ENCODE results near the gene ABLIM3.

- TF ChIP-seq MAX (IDR thresholded peaks at IDR 0.05) (no peak), TEAD4 (IDR thresholded peaks at IDR 0.05) (no peak), TCF12 (IDR thresholded peaks at IDR 0.05; ENCODE audit: low read depth) (no peak), NFIC (IDR thresholded peaks at IDR 0.05) (no peak)
These were observed 79.5 kb downstream of the ABLIM3 start for GRCh38 chr5:149220750-149221149.
